ENCODE measurements around the gene CLK1.
A peak's percentile ranks its signal among the peaks of the same experiment; 100 is the strongest.

- TF ChIP-seq, protein P1, sequence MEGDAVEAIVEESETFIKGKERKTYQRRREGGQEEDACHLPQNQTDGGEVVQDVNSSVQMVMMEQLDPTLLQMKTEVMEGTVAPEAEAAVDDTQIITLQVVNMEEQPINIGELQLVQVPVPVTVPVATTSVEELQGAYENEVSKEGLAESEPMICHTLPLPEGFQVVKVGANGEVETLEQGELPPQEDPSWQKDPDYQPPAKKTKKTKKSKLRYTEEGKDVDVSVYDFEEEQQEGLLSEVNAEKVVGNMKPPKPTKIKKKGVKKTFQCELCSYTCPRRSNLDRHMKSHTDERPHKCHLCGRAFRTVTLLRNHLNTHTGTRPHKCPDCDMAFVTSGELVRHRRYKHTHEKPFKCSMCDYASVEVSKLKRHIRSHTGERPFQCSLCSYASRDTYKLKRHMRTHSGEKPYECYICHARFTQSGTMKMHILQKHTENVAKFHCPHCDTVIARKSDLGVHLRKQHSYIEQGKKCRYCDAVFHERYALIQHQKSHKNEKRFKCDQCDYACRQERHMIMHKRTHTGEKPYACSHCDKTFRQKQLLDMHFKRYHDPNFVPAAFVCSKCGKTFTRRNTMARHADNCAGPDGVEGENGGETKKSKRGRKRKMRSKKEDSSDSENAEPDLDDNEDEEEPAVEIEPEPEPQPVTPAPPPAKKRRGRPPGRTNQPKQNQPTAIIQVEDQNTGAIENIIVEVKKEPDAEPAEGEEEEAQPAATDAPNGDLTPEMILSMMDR (IDR thresholded peaks at IDR 0.05), result no peak
- peak in 1 of 2 donors; percentile 37 for TF ChIP-seq POLR2A (IDR thresholded peaks at IDR 0.05)
Observed at GRCh38 chr2:200860092-200860795, 4.2 kb downstream of the CLK1 start.
